ENCODE data around the gene NKD1.

Gene NKD1

DNA sequence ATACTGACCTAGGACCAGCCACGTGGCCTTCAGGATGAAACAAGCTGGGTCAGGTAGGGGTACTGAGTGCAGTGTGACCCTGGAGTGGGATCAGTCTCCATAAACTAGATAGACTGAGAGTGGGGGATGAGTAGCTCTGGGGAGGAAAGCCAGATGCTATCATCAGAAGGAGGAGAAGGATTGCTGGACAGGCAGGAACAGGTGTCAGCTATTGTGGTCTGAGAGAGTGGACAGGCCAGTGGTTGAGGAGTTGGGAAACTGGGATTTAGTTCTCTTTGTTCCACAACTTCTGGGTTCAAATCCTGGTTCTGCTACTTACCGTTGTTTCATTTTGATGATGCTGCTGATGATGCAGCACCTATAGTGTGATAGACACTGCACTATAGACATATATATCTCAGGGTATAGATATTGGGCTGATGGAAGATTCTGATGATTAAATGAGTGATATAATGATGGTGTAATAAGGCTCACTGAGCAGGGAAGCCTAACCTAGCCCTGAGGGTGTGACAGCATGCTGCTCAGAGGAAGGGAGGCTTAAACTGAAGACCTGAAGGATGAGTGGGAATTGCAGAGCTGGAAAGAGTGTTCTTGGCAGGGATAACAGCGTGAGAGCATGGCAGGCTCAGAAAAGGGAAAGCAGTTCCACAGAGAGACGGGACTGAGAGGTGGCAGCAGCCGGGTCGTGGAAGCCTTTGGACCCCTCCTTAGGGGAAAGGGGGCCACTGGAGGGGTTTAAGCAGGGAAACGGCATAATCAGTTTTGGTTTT lies 66.9 kb downstream of the NKD1 start:
- 68% methylated on average over 6 of the region's 7 CpGs for WGBS

DNA sequence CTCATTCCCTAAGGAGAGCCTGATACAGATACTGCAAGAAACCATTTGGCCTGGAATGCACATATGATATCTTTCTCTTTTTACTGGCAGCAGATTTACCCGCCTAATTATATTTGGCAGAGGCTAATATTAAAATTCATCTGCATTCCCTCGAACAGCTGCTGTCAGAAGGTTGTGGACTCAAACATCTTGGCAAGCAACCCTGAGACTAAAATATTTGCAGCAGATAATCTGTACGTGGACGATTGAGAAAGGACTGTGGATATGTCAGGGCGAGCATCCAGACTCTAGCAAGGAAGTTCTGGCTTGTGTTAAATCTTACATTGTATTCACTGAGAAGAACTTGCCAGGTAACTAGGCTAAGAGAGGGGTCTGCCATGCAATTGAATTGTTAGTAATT lies 67.7 kb downstream of the NKD1 start:
- no peak overlapping the region for H3K18ac ChIP-seq (ENCODE audit: low read depth in 1 of 2, low read length in 2 of 2)
- no peak overlapping the region for H3K23ac ChIP-seq (ENCODE audit: low read length in 2 of 2)
- H3K4ac ChIP-seq (ENCODE audit: low read depth in 1 of 2, low read length in 2 of 2): no peak overlapping the region
- H2BK12ac ChIP-seq (ENCODE audit: low read length in 2 of 2): no peak overlapping the region
- no peaks in the 10 kb centered on the region for H3K9me3 ChIP-seq (ENCODE audit: control insufficient read depth, low read length)
- H3K4me1 ChIP-seq (ENCODE audit: control insufficient read depth, insufficient read depth, low read depth, low read length): peaks cover 8% of the 10 kb centered on the region
- H4K91ac ChIP-seq (ENCODE audit: low read length): no peak overlapping the region
- no peak overlapping the region for H2BK5ac ChIP-seq (ENCODE audit: low read depth, low read length, poor library complexity, severe bottlenecking)
- H3K27ac ChIP-seq (ENCODE audit: low read length, poor library complexity, severe bottlenecking): no peak overlapping the region
- no peak overlapping the region for H3K14ac ChIP-seq (ENCODE audit: low read length in 2 of 2)
- no peak overlapping the region for H2AFZ ChIP-seq (ENCODE audit: low read depth, low read length)
- H2BK120ac ChIP-seq (ENCODE audit: low read depth, low read length): no peak overlapping the region
- DNase-seq: no peak
- H3K4me2 ChIP-seq (ENCODE audit: low read length, poor library complexity, severe bottlenecking): no peak overlapping the region
- H2BK15ac ChIP-seq (ENCODE audit: low read depth, poor library complexity, severe bottlenecking): no peak overlapping the region
- H2AK5ac ChIP-seq (ENCODE audit: low read length, severe bottlenecking): no peak overlapping the region
- H3K79me1 ChIP-seq (replicated peaks; ENCODE audit: low read length, poor library complexity, severe bottlenecking): no peaks in the 10 kb centered on the region
- H3K36me3 ChIP-seq (ENCODE audit: control insufficient read depth in 1 of 2, insufficient read depth in 2 of 2, low read depth in 1 of 2, low read length in 2 of 2): no peaks in the 10 kb centered on the region
- 89% methylated on average over 5 of the region's 5 CpGs for WGBS
- no peak overlapping the region for H3K4me3 ChIP-seq (ENCODE audit: insufficient read depth in 1 of 2, low read depth in 1 of 2, low read length in 2 of 2)
- H3K27me3 ChIP-seq (ENCODE audit: control insufficient read depth in 1 of 2, insufficient read depth in 1 of 2, low read length in 2 of 2): peaks cover 12 to 38% of the 10 kb centered on the region in 2 experiments
- H4K8ac ChIP-seq (ENCODE audit: low read length): no peak overlapping the region
- no peak overlapping the region for H3K9ac ChIP-seq (ENCODE audit: low read length)

More for the DNA sequence above, 66.9 kb downstream of the NKD1 start:
- H2BK120ac ChIP-seq (ENCODE audit: low read depth, low read length): no peak overlapping the region
- peaks cover 8% of the 10 kb centered on the region for H3K4me1 ChIP-seq (ENCODE audit: control insufficient read depth, insufficient read depth, low read depth, low read length)
- H3K23ac ChIP-seq (ENCODE audit: low read length in 2 of 2): peak overlapping the region in 1 of 2 experiments; percentile 26
- no peaks in the 10 kb centered on the region for H3K36me3 ChIP-seq (ENCODE audit: control insufficient read depth in 1 of 2, insufficient read depth in 2 of 2, low read depth in 1 of 2, low read length in 2 of 2)
- H2AK5ac ChIP-seq (ENCODE audit: low read length, severe bottlenecking): no peak overlapping the region
- H4K8ac ChIP-seq (ENCODE audit: low read length): no peak overlapping the region
- H3K4me2 ChIP-seq (ENCODE audit: low read length, poor library complexity, severe bottlenecking): no peak overlapping the region
- H2AFZ ChIP-seq (ENCODE audit: low read depth, low read length): no peak overlapping the region
- H2BK15ac ChIP-seq (ENCODE audit: low read depth, poor library complexity, severe bottlenecking): no peak overlapping the region
- H3K27me3 ChIP-seq (ENCODE audit: control insufficient read depth in 1 of 2, insufficient read depth in 1 of 2, low read length in 2 of 2): peaks cover 12 to 38% of the 10 kb centered on the region in 2 experiments
- H4K91ac ChIP-seq (ENCODE audit: low read length): no peak overlapping the region
- no peaks in the 10 kb centered on the region for H3K79me1 ChIP-seq (replicated peaks; ENCODE audit: low read length, poor library complexity, severe bottlenecking)
- DNase-seq: no peak
- no peak overlapping the region for H3K18ac ChIP-seq (ENCODE audit: low read depth in 1 of 2, low read length in 2 of 2)
- H3K9me3 ChIP-seq (ENCODE audit: control insufficient read depth, low read length): no peaks in the 10 kb centered on the region
- no peak overlapping the region for H3K4ac ChIP-seq (ENCODE audit: low read depth in 1 of 2, low read length in 2 of 2)
- H3K27ac ChIP-seq (ENCODE audit: low read length, poor library complexity, severe bottlenecking): no peak overlapping the region
- no peak overlapping the region for H3K9ac ChIP-seq (ENCODE audit: low read length)
- no peak overlapping the region for H3K14ac ChIP-seq (ENCODE audit: low read length in 2 of 2)
- no peak overlapping the region for H2BK12ac ChIP-seq (ENCODE audit: low read length in 2 of 2)
- no peak overlapping the region for H2BK5ac ChIP-seq (ENCODE audit: low read depth, low read length, poor library complexity, severe bottlenecking)
- H3K4me3 ChIP-seq (ENCODE audit: insufficient read depth in 1 of 2, low read depth in 1 of 2, low read length in 2 of 2): no peak overlapping the region

DNA sequence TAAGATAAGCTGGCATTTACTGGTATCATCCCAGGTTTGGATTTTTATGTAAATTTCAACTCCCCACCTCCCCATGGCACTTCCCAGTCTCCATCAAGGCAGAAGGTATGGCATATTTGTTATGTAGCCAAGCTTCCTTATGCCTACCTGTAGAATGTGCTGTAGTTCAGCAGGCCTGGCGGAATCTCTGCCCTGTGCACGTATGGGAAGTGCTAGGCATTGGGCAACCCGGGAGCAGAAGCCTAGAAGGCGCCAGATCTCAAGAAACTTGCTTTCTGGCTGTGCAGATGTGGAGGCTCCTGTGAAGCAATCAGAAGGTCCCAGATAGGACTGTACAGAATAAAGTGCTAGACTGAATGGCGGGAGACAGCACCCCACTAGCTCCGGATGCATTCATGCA lies 68.2 kb downstream of the NKD1 start:
- Histone ChIP-seq H2BK12ac (ENCODE audit: low read length in 2 of 2) (no peak overlapping the region), H2AFZ (ENCODE audit: low read depth, low read length) (no peak overlapping the region), H3K9ac (ENCODE audit: low read length) (no peak overlapping the region), H2BK120ac (ENCODE audit: low read depth, low read length) (no peak overlapping the region), H3K4me3 (ENCODE audit: insufficient read depth in 1 of 2, low read depth in 1 of 2, low read length in 2 of 2) (no peak overlapping the region), H3K4ac (ENCODE audit: low read depth in 1 of 2, low read length in 2 of 2) (no peak overlapping the region), H3K4me2 (ENCODE audit: low read length, poor library complexity, severe bottlenecking) (no peak overlapping the region), H4K8ac (ENCODE audit: low read length) (no peak overlapping the region), H3K4me1 (ENCODE audit: control insufficient read depth, insufficient read depth, low read depth, low read length) (peaks cover 7% of the 10 kb centered on the region), H3K27ac (ENCODE audit: low read length, poor library complexity, severe bottlenecking) (no peak overlapping the region), H2BK15ac (ENCODE audit: low read depth, poor library complexity, severe bottlenecking) (no peak overlapping the region), H2BK5ac (ENCODE audit: low read depth, low read length, poor library complexity, severe bottlenecking) (no peak overlapping the region), H3K23ac (ENCODE audit: low read length in 2 of 2) (no peak overlapping the region), H3K79me1 (replicated peaks; ENCODE audit: low read length, poor library complexity, severe bottlenecking) (no peaks in the 10 kb centered on the region), H3K14ac (ENCODE audit: low read length in 2 of 2) (no peak overlapping the region), H3K27me3 (ENCODE audit: control insufficient read depth in 1 of 2, insufficient read depth in 1 of 2, low read length in 2 of 2) (peaks cover 12 to 38% of the 10 kb centered on the region in 2 experiments), H2AK5ac (ENCODE audit: low read length, severe bottlenecking) (no peak overlapping the region), H3K36me3 (ENCODE audit: control insufficient read depth in 1 of 2, insufficient read depth in 2 of 2, low read depth in 1 of 2, low read length in 2 of 2) (no peaks in the 10 kb centered on the region), H3K9me3 (ENCODE audit: control insufficient read depth, low read length) (no peaks in the 10 kb centered on the region), H4K91ac (ENCODE audit: low read length) (no peak overlapping the region), H3K18ac (ENCODE audit: low read depth in 1 of 2, low read length in 2 of 2) (no peak overlapping the region)
- DNase-seq: no peak
- WGBS: 90% methylated on average over 4 of the region's 6 CpGs

- 40% methylated on average over 6 of the region's 11 CpGs for WGBS
- H3K4me2 ChIP-seq (ENCODE audit: low read length, poor library complexity, severe bottlenecking): no peak overlapping the region
- no peaks in the 10 kb centered on the region for H3K9me3 ChIP-seq (ENCODE audit: control insufficient read depth, low read length)
- no peaks in the 10 kb centered on the region for H3K79me1 ChIP-seq (replicated peaks; ENCODE audit: low read length, poor library complexity, severe bottlenecking)
- H3K23ac ChIP-seq (ENCODE audit: low read length in 2 of 2): no peak overlapping the region
- no peak overlapping the region for H3K18ac ChIP-seq (ENCODE audit: low read depth in 1 of 2, low read length in 2 of 2)
- DNase-seq: peak; percentile 17
- peaks cover 5% of the 10 kb centered on the region for H3K4me1 ChIP-seq (ENCODE audit: control insufficient read depth, insufficient read depth, low read depth, low read length)
- H3K4ac ChIP-seq (ENCODE audit: low read depth in 1 of 2, low read length in 2 of 2): no peak overlapping the region
- peaks cover 12 to 38% of the 10 kb centered on the region in 2 experiments for H3K27me3 ChIP-seq (ENCODE audit: control insufficient read depth in 1 of 2, insufficient read depth in 1 of 2, low read length in 2 of 2)
- no peak overlapping the region for H4K91ac ChIP-seq (ENCODE audit: low read length)
- H2AK5ac ChIP-seq (ENCODE audit: low read length, severe bottlenecking): no peak overlapping the region
- H2AFZ ChIP-seq (ENCODE audit: low read depth, low read length): no peak overlapping the region
- no peak overlapping the region for H2BK5ac ChIP-seq (ENCODE audit: low read depth, low read length, poor library complexity, severe bottlenecking)
- no peak overlapping the region for H2BK15ac ChIP-seq (ENCODE audit: low read depth, poor library complexity, severe bottlenecking)
- no peak overlapping the region for H4K8ac ChIP-seq (ENCODE audit: low read length)
- H3K27ac ChIP-seq (ENCODE audit: low read length, poor library complexity, severe bottlenecking): no peak overlapping the region
- H3K36me3 ChIP-seq (ENCODE audit: control insufficient read depth in 1 of 2, insufficient read depth in 2 of 2, low read depth in 1 of 2, low read length in 2 of 2): no peaks in the 10 kb centered on the region
- no peak overlapping the region for H3K14ac ChIP-seq (ENCODE audit: low read length in 2 of 2)
- H3K4me3 ChIP-seq (ENCODE audit: insufficient read depth in 1 of 2, low read depth in 1 of 2, low read length in 2 of 2): no peak overlapping the region
- no peak overlapping the region for H3K9ac ChIP-seq (ENCODE audit: low read length)
- H2BK120ac ChIP-seq (ENCODE audit: low read depth, low read length): no peak overlapping the region
- no peak overlapping the region for H2BK12ac ChIP-seq (ENCODE audit: low read length in 2 of 2)
Measured at GRCh38 chr16:50616883-50617645, 68.9 kb downstream of the NKD1 start.

Data from mesenchymal stem cell (in vitro differentiated cells and primary cell).